ENCODE data around the gene TAS2R42.

The TAS2R42 gene, protein sequence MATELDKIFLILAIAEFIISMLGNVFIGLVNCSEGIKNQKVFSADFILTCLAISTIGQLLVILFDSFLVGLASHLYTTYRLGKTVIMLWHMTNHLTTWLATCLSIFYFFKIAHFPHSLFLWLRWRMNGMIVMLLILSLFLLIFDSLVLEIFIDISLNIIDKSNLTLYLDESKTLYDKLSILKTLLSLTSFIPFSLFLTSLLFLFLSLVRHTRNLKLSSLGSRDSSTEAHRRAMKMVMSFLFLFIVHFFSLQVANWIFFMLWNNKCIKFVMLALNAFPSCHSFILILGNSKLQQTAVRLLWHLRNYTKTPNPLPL

GRCh38 chr12:11186837-11187236, at the start of gene TAS2R42:
TSS of gene TAS2R42 (minus strand) at chr12:11186937. CDS start at chr12:11186937, 0 bp downstream.
- FAIRE-seq: no peak

- FAIRE-seq: no peak
Measured at GRCh38 chr12:11233532-11233931, 46.8 kb upstream of the TAS2R42 start.

DNA sequence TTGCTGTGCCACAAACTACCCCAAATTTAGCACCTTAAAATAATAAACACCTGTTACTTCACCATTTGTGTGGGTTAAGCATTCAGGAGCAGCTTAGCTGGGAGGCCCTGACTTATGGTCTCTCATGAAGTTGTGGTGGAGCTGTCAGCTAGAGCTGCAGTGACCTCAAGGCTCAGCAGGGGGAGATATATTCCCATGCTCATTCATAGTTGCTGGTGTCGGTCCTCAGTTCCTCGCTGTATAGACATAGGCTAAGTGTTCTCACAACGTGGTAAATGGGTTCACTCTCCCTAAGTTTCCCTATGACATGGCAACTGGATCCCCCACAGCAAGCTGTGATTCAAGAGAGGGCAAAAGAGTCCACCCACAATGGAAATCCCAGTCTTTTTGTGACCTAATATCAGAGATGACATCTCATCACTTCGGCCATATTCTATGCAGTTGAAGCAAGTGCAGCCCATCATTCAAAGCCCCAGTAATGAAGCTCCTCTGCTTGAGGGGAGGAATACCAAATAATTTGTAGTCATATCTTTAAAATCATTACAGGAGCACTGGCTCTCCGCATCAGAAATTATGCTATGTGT, 41.7 kb upstream of the TAS2R42 start:
- FAIRE-seq: no peak

DNA sequence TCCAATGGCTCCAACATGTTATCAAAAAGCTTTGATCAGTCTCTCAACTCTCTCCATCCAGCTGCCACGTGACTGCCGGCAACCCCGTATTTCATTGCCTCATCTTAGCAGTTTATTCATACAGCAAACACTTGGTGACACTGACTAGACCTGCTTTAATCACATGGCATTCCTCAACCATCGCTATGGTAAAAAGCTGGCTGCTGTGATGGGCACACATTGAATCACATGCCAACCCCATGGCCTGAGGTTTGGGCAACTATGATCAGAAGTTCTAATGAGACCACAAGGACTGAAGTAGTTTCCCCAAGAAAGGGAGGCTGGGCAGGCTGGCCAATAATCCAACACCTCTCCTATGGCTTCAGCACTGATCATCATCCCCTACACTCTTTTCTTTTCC, 40.6 kb upstream of the TAS2R42 start:
- no peak for FAIRE-seq

GRCh38 chr12:11209113-11209512, 22.4 kb upstream of the TAS2R42 start:
- FAIRE-seq: no peak

DNA sequence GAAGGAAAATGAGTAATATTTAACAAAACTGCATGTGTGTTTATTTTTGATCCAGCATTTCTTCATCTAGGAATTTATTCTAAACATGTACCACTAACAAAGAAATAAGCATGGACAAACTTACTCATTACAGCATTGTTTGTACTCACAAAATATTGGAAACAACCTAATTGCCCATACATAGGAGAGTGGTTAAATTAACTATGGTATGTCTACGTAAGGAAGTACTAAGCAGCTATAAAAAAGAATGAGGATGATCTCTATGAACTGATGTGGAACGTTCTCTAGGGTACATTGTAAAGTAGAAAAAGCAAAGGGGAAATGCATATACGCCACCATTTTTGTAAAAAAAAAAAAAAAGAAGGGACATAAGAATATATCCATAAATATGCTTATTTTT, 17.4 kb upstream of the TAS2R42 start:
- no peak for FAIRE-seq

GRCh38 chr12:11202811-11203210, 16.1 kb upstream of the TAS2R42 start:
- FAIRE-seq: no peak

- FAIRE-seq: no peak
Measured at GRCh38 chr12:11183011-11183410, 3.7 kb downstream of the TAS2R42 start.

- no peak for FAIRE-seq
Measured at GRCh38 chr12:11182529-11182928, 4.2 kb downstream of the TAS2R42 start.

DNA sequence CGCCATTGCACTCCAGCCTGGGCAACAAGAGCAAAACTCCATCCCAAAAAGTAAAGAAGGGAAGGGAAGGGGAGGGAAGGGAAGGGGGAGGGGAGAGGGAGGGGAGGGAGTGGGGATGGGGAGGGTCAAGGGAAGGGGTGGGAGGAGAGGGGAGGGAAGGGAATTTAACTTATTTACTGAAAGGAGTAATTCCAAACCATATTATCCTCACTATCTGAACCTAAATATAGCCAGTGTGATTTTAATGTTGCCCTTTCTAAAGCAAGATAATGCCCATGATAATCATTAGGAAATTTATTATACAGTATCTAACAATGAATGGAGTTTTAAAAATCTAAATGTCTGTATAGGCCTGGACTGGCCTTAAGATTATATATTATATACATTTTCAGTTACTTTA, 8.5 kb downstream of the TAS2R42 start:
- FAIRE-seq: no peak

DNA sequence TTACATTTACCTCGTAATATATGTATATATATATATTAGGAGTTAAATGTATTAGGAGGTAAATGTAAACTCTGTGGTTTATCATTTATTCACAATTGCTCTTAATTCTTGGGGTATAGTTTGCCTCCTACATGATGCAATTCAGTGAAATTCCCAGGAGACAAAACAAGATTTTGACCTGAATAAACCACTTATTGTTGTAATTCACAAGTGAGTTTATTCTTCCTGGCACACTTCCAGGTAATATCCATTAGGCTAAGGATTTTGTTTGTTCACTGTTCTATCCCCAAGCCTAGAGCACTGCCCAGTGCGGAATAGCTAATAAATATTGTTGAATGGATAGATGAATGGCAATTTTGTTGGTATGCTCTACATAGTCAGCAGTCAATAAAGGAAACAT, 12.7 kb downstream of the TAS2R42 start:
- no peak for FAIRE-seq

- FAIRE-seq: no peak
Measured at GRCh38 chr12:11171969-11172675, 14.6 kb downstream of the TAS2R42 start.

DNA sequence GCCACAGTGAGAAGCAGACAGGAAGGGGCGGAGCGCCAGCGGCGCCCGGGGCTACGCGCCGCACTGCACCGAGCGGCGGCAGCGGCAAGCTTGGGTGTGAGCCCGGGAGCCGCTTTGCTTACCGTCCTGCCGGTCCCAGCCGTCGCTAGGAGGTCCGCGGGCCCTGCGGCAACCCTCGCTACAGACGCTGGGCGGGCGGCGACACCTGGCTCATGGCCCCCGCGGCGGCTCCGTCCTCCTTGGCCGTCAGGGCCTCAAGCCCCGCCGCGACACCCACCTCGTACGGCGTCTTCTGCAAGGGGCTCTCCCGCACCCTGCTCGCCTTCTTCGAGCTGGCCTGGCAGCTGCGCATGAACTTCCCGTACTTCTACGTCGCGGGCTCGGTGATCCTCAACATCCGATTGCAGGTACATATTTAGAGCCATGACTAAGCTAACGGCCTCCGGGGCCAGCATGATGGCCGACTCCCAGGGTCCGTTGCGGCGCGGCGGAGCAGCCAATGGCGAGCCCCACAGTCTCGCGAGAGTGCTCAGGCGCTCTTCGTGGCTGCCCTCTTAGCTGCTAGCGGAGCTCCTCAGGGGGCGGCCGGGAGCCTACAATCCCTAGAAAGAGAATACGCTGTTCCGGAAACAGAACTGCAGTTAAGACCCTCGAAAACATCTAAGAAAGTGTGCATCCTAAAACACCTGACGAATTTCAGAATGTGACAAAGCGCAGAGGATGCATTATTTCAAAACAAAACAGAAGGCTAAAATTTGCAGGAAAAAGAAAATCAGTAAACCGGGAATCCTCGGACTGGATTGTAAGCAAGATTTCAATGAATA, 15.4 kb downstream of the TAS2R42 start, which contains the start of gene SMIM10L1:
SMIM10L1 (plus strand) TSS at position 50 of the 824 bp plus-strand sequence; CDS start at position 213, 163 bp downstream.
- no peak for FAIRE-seq

- FAIRE-seq: no peak
Measured at GRCh38 chr12:11170810-11171144, 16.0 kb downstream of the TAS2R42 start.

DNA sequence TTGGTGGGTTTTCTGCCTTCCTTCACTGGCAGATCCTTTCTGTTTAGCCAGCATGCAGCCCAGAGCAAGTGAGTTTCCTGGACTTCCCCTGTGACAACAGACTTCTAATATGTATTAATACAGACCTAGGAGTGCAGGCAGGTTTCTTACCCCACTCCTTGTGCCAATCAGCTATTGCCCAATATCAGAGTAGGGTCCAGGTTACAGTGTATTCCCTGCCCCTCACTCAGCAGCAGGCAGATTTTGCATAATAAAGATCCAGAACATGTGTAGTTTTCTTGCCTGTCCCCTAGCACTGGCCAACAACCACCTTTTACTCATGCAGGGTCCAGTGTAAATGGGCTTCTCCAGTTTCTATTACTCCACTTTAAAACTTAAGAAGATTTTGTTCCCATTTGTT, 20.4 kb downstream of the TAS2R42 start:
- no peak for FAIRE-seq

DNA sequence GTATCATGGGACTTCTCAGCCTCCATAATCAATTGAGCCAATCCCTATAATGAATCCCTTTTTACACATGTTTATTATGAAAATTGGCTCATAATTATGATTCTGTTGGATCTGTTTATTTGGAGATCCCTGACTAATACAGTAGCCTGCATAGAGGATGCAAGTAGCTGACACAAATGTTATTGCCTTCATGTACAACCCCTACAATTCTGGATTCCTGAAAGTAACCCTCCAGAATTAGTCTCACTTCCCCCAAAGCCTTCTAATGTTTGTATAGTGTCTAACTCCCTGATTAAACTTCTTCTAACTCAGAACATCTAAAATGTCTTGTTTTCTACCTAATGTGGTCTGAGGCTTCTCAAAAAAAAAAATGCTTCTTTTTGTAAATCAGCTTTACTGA, 22.4 kb downstream of the TAS2R42 start:
- no peak for FAIRE-seq

DNA sequence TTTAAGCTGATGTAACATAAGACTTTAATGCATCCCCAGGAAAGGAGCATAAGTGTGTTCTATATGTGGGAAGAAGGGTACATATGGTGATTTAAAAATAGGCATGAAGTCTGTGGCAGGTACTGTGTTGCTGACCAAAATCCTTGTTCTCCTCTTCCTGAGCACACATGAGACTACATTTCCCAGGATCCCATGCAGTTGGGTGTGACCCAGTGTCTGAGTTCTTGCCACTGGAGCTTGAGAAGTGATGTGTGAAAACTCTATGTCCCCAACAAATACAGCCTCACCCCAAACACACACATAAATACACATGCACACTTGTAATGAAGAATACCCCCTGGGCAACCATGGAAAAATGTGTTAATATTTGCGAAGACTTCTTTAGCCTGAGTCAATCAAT, 24.2 kb downstream of the TAS2R42 start:
- no peak for FAIRE-seq

DNA sequence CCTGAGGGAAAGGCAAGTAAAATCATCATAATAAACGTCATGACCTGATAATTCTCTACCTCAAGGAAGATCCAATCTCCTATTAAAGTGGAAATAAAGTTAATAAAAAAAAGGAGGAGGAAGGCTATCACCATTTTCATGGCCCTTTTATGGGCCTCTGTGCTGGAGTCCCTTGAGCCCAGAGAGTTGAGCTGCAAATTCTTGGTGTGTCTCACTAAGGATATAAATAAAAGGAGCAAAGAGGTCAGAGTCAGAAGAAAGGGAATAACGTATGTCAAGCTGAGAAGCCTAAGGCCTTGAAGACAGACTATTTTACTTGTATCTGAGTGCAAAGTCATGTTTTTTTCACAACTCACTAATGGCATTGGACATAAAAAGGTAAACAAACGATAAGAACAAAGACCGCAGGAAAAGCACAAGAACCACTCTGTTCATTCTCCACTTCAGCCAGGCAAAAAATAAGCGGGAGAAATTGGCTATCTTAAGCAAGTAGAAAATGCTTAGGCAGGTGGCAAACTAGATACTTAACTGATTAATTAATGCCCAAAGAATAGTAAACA, 27.8 kb downstream of the TAS2R42 start:
- no peak for FAIRE-seq

DNA sequence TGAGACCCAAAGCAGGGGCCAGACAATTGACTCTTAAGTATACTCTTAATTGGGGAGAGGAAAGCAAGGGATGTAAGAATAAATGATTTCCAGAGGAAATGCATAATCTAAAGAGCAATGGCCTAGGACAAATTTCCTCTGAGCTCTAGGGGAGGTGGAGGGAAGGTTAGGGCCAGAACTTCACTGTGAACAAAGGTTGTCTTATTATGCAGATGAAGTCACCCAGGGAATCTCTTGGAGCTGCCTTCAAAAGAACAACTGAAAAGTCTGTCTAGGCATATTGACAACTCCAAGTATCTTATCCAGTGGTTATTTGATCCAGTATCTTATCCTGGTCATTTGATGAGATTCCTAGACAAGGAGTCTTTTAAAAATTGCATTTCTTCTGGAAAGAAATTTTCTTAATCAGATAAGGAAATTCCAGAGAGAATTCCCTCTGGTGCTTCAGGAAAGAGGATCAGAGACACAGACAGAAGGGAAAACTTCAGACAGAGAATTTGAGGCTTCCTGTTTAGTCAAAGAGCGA, 32.3 kb downstream of the TAS2R42 start:
- no peak for FAIRE-seq

GRCh38 chr12:11152725-11153124, 34.0 kb downstream of the TAS2R42 start:
- no peak for FAIRE-seq

GRCh38 chr12:11150832-11151231, 35.9 kb downstream of the TAS2R42 start:
- FAIRE-seq: no peak

GRCh38 chr12:11147420-11147819, 39.3 kb downstream of the TAS2R42 start:
- no peak for FAIRE-seq

DNA sequence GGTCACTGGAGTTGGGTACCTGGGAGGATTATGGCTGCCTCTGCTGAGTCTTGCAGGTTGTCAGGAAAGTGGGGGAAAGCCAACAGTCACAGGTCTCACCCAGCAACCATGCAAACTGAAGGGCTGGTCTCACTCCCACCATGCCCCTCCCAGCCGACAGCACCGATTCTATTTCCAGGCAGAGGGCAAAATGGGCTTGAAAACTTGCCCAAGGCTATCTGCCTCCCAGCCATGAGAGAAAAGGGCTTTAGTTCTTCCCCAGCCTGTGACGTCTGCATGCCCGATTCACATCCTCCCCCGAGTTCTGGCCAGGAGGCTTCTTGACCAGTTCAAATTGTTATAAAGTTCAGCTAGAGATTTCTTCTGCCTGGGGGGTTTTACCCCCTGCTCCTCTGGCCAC, 42.4 kb downstream of the TAS2R42 start:
- no peak for FAIRE-seq

Measured in colon (tissue), 2 donors.